GM21529 (cell line): ENCODE measurements around the gene ROBO2.

Experiments
- ATAC-seq: cut with Tn5 transposase; IDR thresholded peaks from one replicate; pipeline ENCODE4 v1.9.1; 2021; ENCODE audit not compliant: unreplicated experiment

ROBO2 gene

DNA sequence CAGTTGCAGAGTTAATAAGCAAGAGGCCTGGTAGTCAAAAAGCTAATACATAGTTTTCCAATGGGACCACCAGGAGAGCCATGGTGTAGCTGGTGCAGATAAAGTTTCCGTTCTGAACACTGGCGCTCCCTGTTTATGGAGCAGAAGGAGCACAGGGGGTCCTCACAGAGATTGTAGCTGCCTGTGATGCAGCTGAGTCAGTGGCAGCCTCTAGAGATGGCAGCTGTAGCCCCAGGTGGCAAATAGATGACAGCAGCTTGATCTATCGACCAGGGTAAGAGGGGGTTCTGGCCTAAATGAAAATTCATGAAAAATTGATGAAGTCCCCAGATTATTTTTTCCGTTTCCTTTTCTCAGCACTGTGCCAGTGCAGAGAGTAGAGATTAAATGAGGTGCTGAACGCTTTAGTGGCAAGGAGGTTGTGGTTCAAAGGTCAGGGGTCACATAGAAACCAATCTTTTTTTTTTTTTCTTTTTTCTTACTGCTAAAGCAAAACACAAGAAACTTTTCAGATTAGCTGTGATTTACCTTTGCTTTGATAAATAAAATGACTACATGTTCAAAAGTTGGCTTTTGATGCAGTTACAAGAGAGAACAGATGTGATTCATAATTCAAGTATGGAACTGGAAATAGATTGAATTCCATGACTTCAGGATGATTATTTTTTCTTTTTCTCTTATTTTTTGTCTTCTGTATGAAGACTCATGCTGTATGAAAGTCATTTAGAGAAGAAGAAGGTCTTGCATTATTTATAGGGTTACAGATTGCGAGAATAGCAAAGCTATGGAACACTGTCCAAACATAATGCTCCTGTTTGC lies 63.3 kb downstream of the ROBO2 start:
- ATAC-seq = no peak

DNA sequence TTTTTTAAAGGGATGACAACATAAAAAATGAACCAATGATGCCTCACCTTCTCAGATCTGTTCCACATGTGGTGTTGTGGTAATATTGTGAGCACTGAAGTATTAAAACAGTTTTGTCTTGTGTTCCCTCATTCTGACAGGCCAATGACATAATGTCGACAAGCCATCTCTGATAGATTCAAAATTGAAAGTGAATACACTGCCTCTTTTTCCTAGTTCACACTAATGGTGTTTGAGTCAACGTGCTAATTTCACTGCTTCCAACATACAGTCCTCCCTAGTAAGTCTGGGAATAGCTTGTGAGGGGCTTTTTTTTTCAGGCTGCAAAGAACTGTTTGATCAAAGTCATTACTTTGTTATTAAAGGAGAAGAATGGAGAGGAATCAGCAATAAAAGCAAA lies 82.8 kb downstream of the ROBO2 start:
- no peak for ATAC-seq

DNA sequence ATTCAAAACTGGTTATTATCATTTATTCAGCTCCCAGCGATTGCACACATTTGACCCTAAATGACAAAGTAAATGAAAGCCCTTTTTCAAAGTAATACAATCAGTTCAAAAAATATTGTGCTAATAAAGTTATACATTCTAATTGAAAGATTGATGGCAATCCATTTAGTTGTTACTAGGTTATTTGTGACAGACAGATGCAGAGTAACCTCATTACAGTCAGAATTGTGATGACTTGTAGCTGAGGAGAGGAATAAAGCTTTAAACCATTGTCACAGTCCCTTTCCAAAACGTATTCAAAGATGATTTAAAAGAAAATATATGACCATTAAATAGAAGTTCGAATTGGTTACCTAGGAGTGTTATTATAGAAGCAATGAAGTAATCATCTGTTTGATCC lies 86.1 kb downstream of the ROBO2 start:
- no peak for ATAC-seq

DNA sequence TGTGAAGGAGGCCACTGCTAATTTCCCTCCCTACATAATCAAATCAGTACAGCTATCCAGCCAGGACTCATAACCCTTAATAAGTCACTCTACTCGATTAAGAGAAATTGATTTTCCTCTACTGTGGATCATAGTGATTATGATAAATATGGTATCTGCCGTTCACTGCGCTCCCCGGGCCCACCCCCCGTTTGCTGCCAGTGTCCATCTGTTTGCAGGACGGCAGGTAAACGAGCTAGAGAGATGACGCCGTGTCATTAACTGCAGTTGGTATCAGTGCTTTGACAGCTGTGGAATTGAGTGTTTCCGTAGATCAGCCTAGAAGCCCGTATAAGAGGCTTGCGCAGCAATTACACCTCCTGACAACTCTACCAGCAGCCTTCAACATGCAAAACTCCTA lies 94.9 kb downstream of the ROBO2 start:
- ATAC-seq = no peak

DNA sequence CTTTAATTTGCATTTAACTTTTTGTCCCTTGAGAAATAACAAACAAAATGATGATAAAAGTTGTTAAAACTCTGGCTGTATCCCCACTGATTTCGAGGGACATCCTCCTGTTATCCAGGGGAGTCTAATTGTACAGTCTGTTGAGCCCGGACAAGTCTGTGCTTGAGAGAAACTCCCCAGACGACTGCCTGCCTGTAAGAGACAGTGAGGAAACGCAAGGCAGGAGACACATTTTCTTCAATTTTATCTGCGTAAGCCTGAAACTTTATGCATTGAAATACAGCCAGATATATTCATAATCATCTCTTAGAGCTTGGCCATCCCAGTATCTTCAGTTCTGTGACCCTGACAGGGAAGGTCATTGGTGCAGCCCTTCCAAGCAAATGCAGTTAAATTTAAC lies 97.7 kb downstream of the ROBO2 start:
- ATAC-seq = no peak

DNA sequence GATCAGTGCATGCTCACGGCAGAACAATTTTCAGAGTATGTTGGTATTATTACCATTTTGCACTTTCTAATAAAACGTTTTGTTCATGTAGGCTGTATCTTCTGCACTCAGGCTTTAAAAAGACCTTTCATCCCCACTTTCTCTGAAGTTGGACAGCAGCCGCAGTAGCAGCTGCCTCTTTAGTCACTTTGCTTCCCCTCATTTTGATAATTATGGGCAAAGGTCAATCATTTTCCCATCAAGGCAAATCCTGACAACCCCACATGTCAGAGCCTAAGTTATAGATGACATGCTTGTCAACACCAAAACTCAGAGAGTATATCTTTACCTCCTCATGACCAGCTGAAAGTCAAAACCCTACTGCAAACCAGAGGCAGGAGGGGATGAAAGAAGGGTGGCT lies 99.7 kb downstream of the ROBO2 start:
- ATAC-seq = no peak

DNA sequence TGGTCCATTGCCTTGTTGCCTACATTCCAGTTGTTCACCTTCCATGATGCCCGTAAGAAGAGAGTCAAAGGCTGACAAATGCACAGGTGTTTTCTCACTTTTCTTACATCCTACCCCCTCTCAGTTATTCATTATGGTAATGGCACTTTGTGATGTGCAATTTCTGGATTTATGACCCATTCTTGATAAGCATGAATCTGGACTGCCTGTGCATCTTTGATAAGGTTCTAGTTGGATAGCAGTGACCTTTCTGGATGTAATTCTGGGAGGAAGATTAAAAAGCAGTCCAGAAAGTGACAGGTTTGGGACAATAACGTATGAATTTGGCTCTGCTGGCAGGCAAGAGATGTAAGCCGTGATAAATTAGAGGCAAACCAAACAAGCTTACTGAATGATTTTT lies 101.5 kb downstream of the ROBO2 start:
- no peak for ATAC-seq

DNA sequence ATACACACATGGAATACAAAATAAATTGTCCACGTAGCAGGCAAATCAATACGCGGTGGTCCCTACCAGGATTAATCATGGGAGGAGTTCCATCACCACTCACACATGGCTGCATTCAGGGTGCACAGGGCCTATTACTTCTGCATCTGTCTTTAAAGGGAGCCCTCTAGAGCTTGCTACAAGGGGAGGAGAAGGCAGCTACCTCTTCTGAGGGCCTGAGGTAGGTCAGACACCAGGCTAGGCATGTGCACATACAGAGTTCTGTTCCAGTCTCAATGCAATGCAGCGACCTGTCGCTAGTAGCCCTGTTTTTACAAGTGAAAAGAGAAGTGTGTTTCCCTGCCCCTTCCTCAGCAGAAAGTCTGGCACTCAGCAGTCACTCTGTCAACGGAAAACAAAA lies 102.7 kb downstream of the ROBO2 start:
- no peak for ATAC-seq

DNA sequence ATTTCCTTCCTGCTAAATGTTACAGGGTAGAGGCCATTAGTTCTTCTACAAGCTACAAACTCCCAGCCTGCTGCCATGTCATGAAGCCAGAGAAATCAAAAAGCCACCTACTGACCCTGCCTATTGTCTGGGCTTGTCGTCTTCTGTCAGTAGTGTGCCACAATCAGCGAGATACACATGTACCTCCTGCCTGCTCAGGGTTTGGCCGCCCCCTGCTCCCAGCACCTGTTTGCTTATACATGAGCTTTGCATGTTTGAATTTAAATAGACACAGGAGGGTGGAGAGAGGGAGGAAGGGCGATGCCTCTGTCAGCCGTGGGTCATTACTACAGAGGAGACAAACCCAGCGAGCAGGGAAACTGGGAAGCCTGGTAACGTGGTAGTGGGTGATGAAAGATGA lies 106.1 kb downstream of the ROBO2 start:
- no peak for ATAC-seq

DNA sequence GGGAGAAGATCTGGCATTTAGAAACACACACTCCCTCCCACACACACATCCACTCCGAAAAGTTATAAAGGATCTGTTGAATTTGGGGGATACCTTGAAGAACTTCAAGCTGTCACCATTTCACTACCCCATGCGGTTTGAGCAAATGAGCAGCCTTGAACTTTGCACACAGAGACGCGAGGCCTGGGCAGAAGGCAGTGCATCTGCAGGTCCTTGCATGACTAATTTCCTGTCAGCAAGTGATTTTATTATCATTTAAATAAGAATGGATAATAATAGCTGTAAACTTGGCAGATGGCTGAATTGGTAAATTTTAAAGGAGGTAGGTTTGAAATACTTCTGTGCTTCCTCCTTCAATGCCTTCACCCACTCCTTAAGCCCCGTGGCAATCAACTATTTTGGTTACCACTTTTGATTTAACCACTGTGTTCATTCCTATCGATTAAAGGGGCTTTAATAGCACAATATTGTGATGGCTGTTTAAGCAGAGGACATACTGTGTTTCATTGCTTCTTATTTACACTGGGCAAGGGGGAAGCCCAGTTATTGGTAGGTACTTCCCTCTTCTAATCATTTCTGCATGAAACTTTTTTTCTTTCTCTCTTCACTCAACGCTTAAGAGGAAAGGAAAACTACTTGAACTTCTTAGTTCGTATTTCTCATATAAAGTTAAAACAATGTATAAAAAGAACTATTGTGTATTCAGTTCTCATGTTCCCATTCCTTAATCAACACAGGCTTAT lies 108.1 kb downstream of the ROBO2 start:
- ATAC-seq = no peak

DNA sequence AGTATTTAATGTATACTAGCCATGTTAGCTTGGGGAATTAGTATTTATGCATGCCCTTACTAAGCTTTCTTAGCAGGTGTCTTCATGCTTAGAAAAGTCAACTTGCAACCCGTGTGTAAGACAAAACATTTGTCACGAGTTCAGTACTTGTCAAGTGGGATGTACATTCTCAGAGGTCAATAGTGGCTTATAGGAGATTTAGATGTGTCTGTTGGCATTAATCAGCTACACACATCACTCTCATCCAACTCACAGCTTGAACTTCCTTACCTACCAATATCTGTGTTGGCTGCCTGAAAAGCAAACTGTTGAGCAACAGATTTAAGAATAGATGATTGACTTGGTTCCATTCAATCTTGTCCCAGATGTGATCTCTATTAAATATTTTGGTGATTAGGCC lies 109.5 kb downstream of the ROBO2 start:
- no peak for ATAC-seq

DNA sequence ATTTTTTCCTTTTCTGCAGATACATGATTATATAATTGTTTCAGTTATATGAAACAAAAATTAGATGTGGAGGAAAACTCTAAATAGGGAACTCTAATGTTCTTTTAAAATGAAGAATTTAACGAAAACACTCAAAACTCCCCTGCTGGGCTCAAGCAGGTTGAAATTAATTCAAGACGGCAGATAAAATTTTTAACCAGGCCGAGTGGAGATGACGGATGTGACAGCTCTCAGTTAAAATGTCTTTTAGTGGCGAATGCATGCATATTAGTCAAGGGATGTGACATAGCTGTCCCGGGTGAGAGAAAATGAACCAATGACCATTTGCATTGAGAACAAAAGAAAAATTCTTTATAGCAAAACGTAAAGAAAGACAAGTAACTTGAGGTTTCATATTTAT lies 110.1 kb downstream of the ROBO2 start:
- no peak for ATAC-seq

DNA sequence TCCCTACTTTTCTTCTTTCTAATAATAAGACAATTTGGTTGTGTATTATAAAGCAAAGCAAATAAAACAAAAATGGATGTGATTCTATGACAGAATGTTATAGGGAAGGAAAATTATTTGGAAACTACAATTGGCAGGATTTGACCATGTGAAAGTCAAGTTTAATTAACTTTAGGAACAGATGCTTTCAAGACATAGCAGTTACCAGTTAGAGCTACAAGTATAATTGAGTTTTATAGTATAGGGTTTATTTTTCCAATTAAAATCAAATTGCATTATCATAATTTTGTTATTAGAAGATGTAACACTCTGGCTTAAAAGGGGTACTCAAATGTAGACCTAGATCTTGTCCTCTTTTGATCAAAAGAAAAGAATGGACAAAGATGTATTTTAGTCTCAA lies 110.9 kb downstream of the ROBO2 start:
- no peak for ATAC-seq

DNA sequence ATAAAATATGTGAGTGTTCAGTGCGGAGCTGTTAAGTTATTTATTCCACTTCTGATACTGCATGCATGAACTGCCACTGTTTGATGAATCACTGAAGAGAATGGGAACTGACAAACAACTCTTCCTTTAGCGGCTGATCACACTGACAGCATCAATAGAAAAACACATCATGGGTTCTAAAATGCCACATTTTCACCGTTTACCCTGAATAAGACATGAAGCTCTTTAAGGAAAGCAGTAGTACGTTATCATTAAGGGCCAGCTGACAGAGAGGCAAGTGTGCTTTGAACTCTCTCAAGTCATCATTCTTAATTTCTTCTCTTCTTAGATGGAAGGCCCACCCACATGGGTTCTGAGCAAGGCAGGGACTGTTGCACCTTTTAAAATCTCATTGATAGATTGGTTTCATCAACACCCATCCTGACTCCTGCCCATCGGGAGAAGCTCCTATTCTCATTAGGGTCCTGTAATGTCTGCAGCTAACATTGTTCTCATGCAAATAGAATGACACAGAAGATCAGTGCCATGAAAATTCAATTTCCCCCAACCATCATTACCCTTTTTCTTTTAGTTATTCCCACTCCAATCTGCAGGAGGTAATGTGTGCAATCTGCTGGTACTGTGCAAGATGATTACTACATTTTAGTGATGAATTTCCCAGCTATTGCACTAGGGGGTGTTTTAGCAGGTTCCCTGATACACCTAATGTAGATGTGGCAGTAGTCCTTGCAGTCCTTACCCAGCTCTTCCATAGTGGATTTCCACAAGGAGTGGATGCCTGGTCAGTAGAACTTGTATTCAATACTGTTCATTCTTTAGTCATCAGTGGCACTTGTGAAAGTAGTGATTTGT lies 119.1 kb downstream of the ROBO2 start:
- ATAC-seq = no peak

DNA sequence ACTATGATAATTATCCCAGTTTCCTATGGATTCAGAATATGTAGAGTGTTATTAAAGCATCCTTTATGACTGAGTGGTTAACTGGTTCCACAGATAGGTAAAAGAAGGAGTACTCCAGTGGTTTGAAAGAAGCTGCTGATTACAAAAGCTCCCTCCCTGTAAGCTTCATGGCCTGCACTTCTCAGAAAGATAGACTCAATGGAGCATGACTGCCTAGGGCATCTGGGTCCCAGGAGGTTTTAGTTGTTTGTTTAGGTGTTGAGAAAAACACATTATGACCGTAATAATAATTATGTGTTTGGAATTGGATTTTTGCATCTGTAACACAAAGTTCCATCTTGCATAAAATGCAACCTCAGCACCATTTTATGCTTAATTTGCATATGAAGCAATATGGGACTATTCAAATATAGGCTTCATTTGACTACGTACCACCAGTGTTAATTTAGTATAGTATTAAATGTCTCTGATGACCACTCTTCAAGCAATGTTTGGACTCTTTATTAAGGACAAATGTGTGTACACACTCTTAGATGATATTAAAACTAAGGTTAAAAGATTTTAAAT lies 121.1 kb downstream of the ROBO2 start:
- no peak for ATAC-seq

DNA sequence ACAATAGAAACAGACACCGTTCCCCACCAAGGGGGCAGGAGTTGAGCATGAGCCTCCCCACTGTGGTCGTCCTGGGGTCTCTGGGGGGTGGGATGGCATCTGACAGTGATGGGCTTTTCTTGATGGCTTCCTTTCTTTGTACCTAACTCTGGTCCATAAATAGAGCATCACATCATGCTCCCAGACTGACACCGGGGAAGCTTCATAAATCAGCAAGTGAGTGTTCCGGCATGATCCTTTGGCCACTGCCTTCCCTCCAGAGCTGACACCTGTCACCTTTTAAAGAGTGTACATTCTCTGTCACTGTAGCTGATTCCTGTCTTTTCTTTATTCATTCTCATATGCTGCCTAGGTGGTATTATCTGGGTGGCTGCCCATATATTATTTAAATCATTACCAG lies 129.9 kb downstream of the ROBO2 start:
- no peak for ATAC-seq

DNA sequence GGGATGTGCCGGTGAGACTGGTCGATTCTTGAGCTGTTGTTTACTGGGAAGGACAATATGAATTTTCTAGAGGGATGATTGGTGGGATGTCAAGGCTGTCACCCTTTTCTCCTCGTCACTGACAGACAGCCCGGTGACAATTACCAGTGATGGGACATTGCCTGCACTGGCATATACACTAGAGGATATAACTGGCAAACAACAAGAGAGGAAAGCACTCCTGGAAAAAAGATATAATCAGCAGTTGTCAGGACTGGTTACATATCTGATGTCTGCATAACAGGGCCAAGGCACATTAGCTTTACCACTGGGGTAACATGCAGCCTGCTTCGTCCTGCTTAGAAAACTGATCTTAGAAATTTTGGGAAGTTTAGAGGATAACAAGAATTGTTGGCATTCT lies 131.1 kb downstream of the ROBO2 start:
- no peak for ATAC-seq

DNA sequence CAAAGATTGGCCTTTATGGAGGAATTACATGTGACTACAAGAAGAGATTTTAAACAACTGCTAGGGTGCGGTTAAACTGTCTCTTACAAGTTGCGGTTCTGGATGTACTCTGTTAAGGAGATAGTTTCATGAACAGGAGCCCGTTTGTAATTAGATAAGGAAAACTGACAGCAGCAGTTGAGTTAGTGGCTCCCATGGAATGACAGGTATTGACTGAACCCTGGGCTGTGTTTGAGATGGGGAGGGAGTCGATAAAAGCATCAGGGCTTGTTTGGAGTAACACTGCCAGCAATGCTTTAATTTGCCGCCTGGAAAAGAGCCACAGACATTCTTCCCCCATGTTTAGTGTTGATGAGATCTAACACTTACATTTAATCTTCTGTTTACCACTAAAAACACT lies 139.9 kb downstream of the ROBO2 start:
- no peak for ATAC-seq

DNA sequence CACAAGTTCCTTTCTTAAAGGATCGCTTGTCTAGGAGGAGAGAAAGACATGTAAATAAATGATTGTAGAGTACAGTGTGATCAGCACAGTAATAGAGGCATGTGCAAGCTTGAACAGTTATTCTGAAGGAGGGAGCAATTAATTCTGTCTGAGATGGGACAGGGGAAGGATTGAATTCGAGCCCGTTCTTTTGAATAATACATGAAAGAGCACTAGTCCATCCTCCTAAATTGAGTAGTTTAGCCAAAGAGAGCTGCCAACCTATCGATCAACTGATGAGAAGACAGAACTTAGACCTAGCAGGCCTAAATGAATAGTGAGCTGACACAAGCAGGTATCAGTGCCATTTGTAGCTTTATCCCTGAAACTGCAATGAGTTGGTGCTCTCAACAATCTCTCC lies 142.4 kb downstream of the ROBO2 start:
- no peak for ATAC-seq

DNA sequence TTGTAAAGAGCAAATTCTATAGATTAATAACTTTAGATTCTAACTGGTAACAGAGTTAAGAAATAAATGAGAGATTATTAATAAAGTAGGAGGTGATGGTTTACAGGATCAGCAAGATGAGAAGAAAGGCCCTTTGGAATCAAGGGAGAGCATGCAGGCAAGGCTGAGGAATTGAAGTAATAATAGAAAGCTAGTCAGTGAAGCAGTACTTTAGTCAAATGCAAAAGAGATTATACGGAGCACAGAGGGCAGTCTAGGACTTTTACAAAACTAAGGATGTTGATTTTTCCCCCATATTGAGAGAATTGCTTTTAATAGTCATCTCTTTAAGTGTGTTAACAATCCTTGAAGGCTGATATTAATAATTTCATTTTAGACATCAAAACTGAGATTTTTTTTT lies 146.4 kb downstream of the ROBO2 start:
- no peak for ATAC-seq

DNA sequence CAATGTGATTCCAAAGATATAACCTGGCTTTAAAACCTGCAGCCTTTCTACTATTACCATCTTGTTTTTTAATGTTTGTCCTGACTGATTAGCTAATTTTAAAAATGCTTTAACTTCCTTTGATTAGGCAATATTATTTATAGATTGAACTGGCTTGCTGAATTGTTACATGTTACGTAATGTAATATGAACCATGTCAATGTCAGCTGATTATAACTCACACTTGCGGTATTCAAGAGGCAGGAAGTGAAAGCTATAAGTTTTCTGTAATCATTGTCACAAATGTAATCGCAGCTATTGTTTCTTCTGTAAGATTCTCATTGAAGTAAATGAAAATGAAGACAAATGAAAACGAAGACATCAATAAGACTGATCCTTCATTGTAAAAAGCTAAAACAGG lies 146.8 kb downstream of the ROBO2 start:
- ATAC-seq = no peak
